Skeletal muscle satellite cell (primary cell): ENCODE measurements around the gene GINS2.
A peak's percentile ranks its signal among the peaks of the same experiment; 100 is the strongest.

ENCODE experiments used
- H3K27me3 ChIP-seq: 2 replicates; pipeline ENCODE4 v1.7.0; 2013; ENCODE audit warnings: low read length; ENCODE audit not compliant: control insufficient read depth, insufficient read depth
- H3K36me3 ChIP-seq: 2 replicates; pipeline ENCODE4 v1.7.0; 2013; ENCODE audit warnings: mild to moderate bottlenecking, control low read depth, low read length; ENCODE audit not compliant: insufficient read depth
- H3K4me1 ChIP-seq: 2 replicates; pipeline ENCODE4 v1.7.0; 2013; ENCODE audit warnings: low read length; ENCODE audit not compliant: control insufficient read depth, insufficient read depth
- H3K4me2 ChIP-seq: 2 replicates; pipeline ENCODE4 v1.7.0; 2013; ENCODE audit warnings: mild to moderate bottlenecking, low read length
- H3K4me3 ChIP-seq: 2 replicates; pipeline ENCODE4 v1.7.0; 2013; ENCODE audit warnings: low read length
- H3K9ac ChIP-seq: 2 replicates; pipeline ENCODE4 v1.7.0; 2013; ENCODE audit warnings: mild to moderate bottlenecking, low read depth, low read length, moderate library complexity
- H3K9me3 ChIP-seq: replicated peaks from 2 replicates; pipeline ENCODE4 v1.7.0; 2013; ENCODE audit warnings: mild to moderate bottlenecking, control low read depth, low read length

The GINS2 gene

GRCh38 chr16:85724936-85725335 lies 36.2 kb upstream of the GINS2 start:
- Histone ChIP-seq H3K4me2 (no peak overlapping the region), H3K9me3 (no peaks in the 10 kb centered on the region), H3K27me3 (peaks cover 13% of the 10 kb centered on the region), H3K4me3 (no peak overlapping the region), H3K4me1 (peaks cover 9% of the 10 kb centered on the region), H3K36me3 (peaks cover 4% of the 10 kb centered on the region), H3K9ac (no peak overlapping the region)

- Histone ChIP-seq H3K9me3 (no peaks in the 10 kb centered on the region), H3K4me2 (no peak overlapping the region), H3K4me1 (peaks cover 3% of the 10 kb centered on the region), H3K9ac (no peak overlapping the region), H3K4me3 (no peak overlapping the region), H3K27me3 (peaks cover 13% of the 10 kb centered on the region), H3K36me3 (peaks cover 4% of the 10 kb centered on the region)
Measured at GRCh38 chr16:85724126-85724879, 35.5 kb upstream of the GINS2 start.

- H3K9ac ChIP-seq = no peak overlapping the region
- H3K27me3 ChIP-seq = peaks cover 13% of the 10 kb centered on the region
- H3K4me2 ChIP-seq = no peak overlapping the region
- peaks cover 3% of the 10 kb centered on the region for H3K4me1 ChIP-seq
- peaks cover 4% of the 10 kb centered on the region for H3K36me3 ChIP-seq
- no peaks in the 10 kb centered on the region for H3K9me3 ChIP-seq
- H3K4me3 ChIP-seq = no peak overlapping the region
Measured at GRCh38 chr16:85722128-85722893, 33.6 kb upstream of the GINS2 start.

GRCh38 chr16:85720302-85720637 lies 31.5 kb upstream of the GINS2 start:
- Histone ChIP-seq H3K4me1 (peaks cover 21% of the 10 kb centered on the region), H3K9me3 (no peaks in the 10 kb centered on the region), H3K4me3 (no peak overlapping the region), H3K4me2 (no peak overlapping the region), H3K36me3 (no peaks in the 10 kb centered on the region), H3K9ac (no peak overlapping the region), H3K27me3 (peaks cover 1% of the 10 kb centered on the region)

- H3K4me2 ChIP-seq = no peak overlapping the region
- H3K36me3 ChIP-seq = no peaks in the 10 kb centered on the region
- H3K27me3 ChIP-seq = no peaks in the 10 kb centered on the region
- H3K4me1 ChIP-seq = peaks cover 23% of the 10 kb centered on the region
- no peak overlapping the region for H3K4me3 ChIP-seq
- H3K9ac ChIP-seq = no peak overlapping the region
- H3K9me3 ChIP-seq = no peaks in the 10 kb centered on the region
Measured at GRCh38 chr16:85719605-85720301, 31.0 kb upstream of the GINS2 start.

- Histone ChIP-seq H3K9ac (no peak overlapping the region), H3K27me3 (no peaks in the 10 kb centered on the region), H3K9me3 (no peaks in the 10 kb centered on the region), H3K4me3 (no peak overlapping the region), H3K36me3 (no peaks in the 10 kb centered on the region), H3K4me1 (peaks cover 23% of the 10 kb centered on the region), H3K4me2 (no peak overlapping the region)
Measured at GRCh38 chr16:85718682-85719081, 29.9 kb upstream of the GINS2 start.

- Histone ChIP-seq H3K9me3 (no peaks in the 10 kb centered on the region), H3K4me1 (peaks cover 23% of the 10 kb centered on the region), H3K4me3 (no peak overlapping the region), H3K9ac (no peak overlapping the region), H3K36me3 (no peaks in the 10 kb centered on the region), H3K27me3 (no peaks in the 10 kb centered on the region), H3K4me2 (no peak overlapping the region)
Measured at GRCh38 chr16:85718153-85718477, 29.4 kb upstream of the GINS2 start.

- Histone ChIP-seq H3K27me3 (no peaks in the 10 kb centered on the region), H3K9me3 (no peaks in the 10 kb centered on the region), H3K4me2 (no peak overlapping the region), H3K4me3 (no peak overlapping the region), H3K36me3 (no peaks in the 10 kb centered on the region), H3K4me1 (peaks cover 23% of the 10 kb centered on the region), H3K9ac (no peak overlapping the region)
Measured at GRCh38 chr16:85717393-85718152, 28.8 kb upstream of the GINS2 start.

- H3K9me3 ChIP-seq = peaks cover 7% of the 10 kb centered on the region
- H3K36me3 ChIP-seq = no peaks in the 10 kb centered on the region
- peak overlapping the region; percentile 6 for H3K4me2 ChIP-seq
- no peak overlapping the region for H3K9ac ChIP-seq
- no peaks in the 10 kb centered on the region for H3K27me3 ChIP-seq
- no peak overlapping the region for H3K4me3 ChIP-seq
- peaks cover 23% of the 10 kb centered on the region for H3K4me1 ChIP-seq
Measured at GRCh38 chr16:85716680-85717038, 27.9 kb upstream of the GINS2 start.

GRCh38 chr16:85716022-85716679 lies 27.4 kb upstream of the GINS2 start:
- H3K4me1 ChIP-seq = peaks cover 23% of the 10 kb centered on the region
- H3K27me3 ChIP-seq = no peaks in the 10 kb centered on the region
- no peak overlapping the region for H3K4me3 ChIP-seq
- peak overlapping the region; percentile 61 for H3K4me2 ChIP-seq
- H3K9ac ChIP-seq = no peak overlapping the region
- H3K9me3 ChIP-seq = peaks cover 7% of the 10 kb centered on the region
- no peaks in the 10 kb centered on the region for H3K36me3 ChIP-seq
